AG10803 (cell line): ENCODE results near the gene MSI2.

Experiments used
- DNase-seq: peaks from one replicate; pipeline ENCODE4 v3.0.0; 2010; ENCODE audit warnings: low read depth
- H3K4me3 ChIP-seq: 2 replicates; pipeline ENCODE4 v1.5.1; 2011; ENCODE audit warnings: mild to moderate bottlenecking, low read length, control low read depth
- TF ChIP-seq, protein P1 (sequence below): conservative IDR thresholded peaks from 2 replicates; pipeline ENCODE4 v1.5.1; 2011; ENCODE audit warnings: mild to moderate bottlenecking, low read length, control low read depth, inconsistent platforms

The MSI2 gene

DNA sequence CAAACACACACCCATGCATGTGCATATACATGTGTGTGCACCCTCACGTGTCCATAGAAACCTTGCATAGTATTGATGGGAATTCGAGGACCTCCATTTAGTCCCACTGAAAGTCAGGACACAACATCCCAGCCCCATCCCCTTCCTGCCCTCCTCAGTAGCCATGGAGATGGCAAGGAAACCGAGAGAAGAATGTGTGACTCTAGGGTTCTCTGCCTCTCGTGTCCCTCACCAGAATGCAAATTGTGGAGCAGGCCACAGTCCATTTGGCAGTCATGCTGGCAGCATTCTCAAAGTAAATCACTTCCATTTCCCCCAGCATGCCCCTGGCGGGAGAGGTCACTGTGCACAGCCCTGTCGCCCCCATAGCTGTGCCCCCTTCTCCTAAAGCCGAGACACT lies 141.1 kb downstream of the MSI2 start:
- no peak for DNase-seq
- H3K4me3 ChIP-seq: no peak overlapping the region
- TF ChIP-seq, protein P1, sequence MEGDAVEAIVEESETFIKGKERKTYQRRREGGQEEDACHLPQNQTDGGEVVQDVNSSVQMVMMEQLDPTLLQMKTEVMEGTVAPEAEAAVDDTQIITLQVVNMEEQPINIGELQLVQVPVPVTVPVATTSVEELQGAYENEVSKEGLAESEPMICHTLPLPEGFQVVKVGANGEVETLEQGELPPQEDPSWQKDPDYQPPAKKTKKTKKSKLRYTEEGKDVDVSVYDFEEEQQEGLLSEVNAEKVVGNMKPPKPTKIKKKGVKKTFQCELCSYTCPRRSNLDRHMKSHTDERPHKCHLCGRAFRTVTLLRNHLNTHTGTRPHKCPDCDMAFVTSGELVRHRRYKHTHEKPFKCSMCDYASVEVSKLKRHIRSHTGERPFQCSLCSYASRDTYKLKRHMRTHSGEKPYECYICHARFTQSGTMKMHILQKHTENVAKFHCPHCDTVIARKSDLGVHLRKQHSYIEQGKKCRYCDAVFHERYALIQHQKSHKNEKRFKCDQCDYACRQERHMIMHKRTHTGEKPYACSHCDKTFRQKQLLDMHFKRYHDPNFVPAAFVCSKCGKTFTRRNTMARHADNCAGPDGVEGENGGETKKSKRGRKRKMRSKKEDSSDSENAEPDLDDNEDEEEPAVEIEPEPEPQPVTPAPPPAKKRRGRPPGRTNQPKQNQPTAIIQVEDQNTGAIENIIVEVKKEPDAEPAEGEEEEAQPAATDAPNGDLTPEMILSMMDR: no peak

DNA sequence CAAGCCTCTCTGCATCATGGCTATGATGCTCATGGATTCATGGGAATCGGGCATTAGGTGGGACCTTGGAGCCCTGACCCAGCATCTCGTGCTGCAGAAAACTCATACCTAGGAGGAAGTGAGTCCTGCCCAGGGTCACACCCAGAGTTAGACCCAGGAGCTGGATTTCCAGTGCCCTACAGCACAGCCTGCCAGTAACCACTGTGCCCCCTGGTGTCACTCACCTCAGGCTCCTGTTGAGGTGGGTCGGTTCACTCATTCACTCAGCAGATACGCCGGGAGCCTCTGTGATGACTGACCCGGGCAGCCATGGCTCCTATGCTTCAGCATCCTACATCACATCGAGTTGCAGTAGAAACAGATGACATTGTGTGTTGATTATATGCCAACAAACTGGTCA lies 143.4 kb downstream of the MSI2 start:
- DNase-seq: no peak
- H3K4me3 ChIP-seq: no peak overlapping the region
- TF ChIP-seq, protein P1: no peak

DNA sequence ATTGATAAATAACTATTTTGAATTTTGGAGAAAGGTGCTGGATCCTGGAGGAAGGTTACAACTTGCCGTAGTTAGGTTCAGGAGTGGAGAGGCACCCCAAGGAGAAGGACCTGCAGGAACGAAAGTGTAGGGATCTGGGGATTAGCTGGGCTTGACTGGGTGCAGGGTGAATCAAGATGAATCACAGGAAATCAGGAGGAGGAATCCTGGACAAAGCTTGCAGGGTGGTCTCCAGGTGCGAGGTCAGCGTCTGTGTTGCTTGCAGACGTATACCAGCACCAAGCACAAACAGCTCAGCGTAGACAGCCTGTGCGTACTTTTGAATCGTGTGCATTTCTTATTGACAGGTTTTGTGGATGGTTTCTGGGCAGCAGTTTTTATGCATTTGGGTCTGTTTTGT lies 144.3 kb downstream of the MSI2 start:
- no peak overlapping the region for H3K4me3 ChIP-seq
- TF ChIP-seq, protein P1: no peak
- DNase-seq: no peak

DNA sequence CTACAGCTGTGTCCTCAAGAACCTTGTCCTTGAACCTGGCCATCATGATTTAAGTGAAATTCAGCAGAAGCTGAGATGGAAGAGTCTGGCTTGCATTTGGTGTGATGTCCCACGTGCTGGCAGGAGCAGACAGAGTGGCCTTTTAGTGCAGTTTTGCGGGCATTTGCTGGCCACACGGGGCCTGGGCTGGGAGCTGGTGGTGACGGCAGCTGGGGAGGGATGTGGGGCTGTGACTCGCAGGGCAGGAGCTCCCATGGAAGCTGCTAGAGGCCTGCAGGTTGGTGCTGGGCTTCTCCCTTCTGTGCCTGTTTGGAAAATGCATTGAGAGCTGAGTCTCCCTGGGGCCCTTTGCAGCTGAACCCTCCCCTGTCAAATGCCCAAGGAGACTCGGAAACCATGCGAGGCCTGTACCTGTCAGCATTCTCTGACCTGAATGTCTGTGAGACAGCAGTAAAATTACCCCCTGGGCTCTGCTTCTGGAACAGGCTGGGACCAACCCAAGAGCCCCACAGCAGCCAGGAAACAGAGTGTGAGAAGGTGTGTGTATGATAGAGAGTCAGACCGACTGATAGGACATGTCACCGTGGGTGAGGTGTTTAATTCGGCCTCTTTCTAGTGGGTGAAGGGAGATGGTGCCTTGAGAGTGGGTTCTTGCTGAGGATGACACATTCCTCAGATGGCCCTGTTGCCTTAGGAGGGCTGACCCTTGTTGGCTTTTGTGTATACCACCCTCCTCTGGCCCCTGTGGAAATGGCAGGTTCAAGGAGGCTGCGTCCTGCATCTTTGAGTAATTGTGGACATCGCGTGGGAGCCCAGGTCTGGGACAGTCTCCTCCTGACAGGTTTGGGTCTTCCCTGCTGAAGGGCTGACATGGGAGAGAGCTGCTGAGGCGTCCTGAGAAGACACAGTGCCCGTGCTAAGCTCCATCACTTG lies 145.5 kb downstream of the MSI2 start:
- no peak for DNase-seq
- H3K4me3 ChIP-seq: no peak overlapping the region
- TF ChIP-seq, protein P1: no peak

DNA sequence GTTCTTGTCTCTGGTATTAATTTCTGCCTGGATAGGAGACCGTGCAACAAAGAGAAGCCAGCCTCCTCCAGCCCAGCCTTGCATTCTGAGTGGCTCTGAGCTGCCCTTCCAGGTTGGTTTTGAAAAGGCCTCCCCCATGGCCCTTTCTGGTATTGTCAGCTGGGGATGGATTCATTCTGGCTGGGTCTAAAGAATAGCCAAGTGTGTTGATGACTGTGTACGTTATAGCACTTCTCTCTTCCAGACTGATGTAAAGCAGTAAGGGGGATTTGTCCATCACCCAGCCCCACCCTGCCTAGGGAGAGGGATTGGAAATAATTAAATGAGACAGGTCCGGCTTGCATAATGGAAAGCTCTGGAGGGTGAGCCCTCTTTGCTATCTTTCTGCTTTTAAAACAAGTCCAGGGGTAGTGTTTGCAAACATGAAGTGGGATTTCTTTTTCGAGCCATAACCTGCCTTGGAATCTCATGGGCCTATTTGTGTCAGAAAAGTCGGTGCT lies 146.4 kb downstream of the MSI2 start:
- no peak overlapping the region for H3K4me3 ChIP-seq
- TF ChIP-seq, protein P1: no peak
- no peak for DNase-seq

DNA sequence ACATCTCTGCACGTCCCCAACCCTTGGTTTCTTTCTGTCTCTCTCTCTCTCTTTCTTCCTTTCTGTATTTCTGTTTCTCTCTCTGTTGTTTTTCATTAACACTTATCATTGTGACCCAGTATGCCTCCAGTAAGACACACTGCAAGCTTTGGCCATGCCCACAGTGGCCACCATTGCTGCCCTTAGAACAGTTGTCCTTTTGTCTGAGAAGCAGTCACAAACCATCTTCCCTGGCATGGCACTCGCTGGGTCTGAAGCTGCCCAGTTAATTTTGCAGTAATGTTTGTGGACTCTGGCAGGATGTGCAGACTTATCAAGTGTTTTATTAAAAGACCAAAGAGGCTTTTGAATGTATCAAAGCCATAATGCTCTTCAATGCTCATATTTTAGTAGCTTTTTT lies 146.9 kb downstream of the MSI2 start:
- no peak overlapping the region for H3K4me3 ChIP-seq
- no peak for DNase-seq
- TF ChIP-seq, protein P1: no peak

DNA sequence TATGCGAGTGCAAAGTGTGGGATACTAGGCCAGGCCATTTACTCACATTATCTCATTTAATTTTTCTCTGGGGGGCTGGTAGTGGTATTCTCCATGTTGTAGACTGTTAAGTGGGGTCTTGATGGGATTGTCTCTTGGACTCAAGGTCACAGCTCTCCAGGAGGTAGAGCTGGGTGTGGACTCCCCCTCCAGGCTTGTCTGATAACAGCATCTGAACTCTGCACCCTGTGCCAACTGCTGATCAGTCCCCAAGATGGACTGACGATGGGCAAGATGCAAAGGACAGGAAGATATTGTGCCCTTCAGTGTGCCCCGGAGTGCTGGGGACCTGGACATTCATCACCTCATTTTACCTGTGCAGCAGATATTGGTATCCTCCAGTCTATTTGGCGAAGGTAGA lies 147.8 kb downstream of the MSI2 start:
- DNase-seq: no peak
- H3K4me3 ChIP-seq: no peak overlapping the region
- TF ChIP-seq, protein P1: no peak
